Breast epithelium (tissue), 4 donors: ENCODE measurements around the gene RPL7L1. TPM values are rescaled to one million over a fixed set of nuclear protein-coding genes. Genes with fewer than 3 reads are reported as not detected.

Source experiments
- DNase-seq, 2 donors: peaks; one replicate each; pipeline ENCODE4 v3.0.0-alpha.2; 2019; ENCODE audit warnings: low spot score in 2 of 2
- H3K27ac ChIP-seq, 2 donors: fragments of 200-600 bp; sonication (generic) in 1 of 2; one replicate each; pipeline ENCODE4 v1.5.1; 2016 to 2019; ENCODE audit warnings: mild to moderate bottlenecking in 1 of 2
- H3K27me3 ChIP-seq, 2 donors: fragments of 200-600 bp; sonication (generic) in 1 of 2; one replicate each; pipeline versions ENCODE4 v1.5.1 to v1.6.0; 2017 to 2019; ENCODE audit warnings: control low read depth in 1 of 2, mild to moderate bottlenecking in 1 of 2
- H3K36me3 ChIP-seq: fragments of 200-600 bp; one replicate; pipeline ENCODE4 v1.5.1; 2019
- H3K4me1 ChIP-seq, 2 donors: fragments of 200-600 bp; sonication (generic); one replicate each; pipeline ENCODE4 v1.5.1; 2016 to 2019; ENCODE audit warnings: control low read depth in 1 of 2
- H3K4me3 ChIP-seq, 3 donors: fragments of 200-600 bp; sonication (generic); 1 replicate in 2 of 3; 2 replicates in 1 of 3; pipeline ENCODE4 v1.5.1; 2016 to 2019; ENCODE audit warnings: mild to moderate bottlenecking in 3 of 3, moderate library complexity in 2 of 3
- H3K9me3 ChIP-seq, 2 donors: fragments of 200-600 bp; sonication (generic) in 1 of 2; one replicate each; pipeline ENCODE4 v1.5.1; 2016 to 2019; ENCODE audit warnings: control low read depth in 1 of 2
- POLR2A ChIP-seq: fragments of 450-650 bp; IDR thresholded peaks from one replicate; pipeline ENCODE4 v1.6.1; 2016; ENCODE audit warnings: antibody characterized with exemption, mild to moderate bottlenecking, moderate library complexity
- POLR2AphosphoS5 ChIP-seq, 3 donors: sonication (generic); formaldehyde crosslinking; IDR thresholded peaks; one replicate each; pipeline ENCODE4 v1.6.1; 2017; ENCODE audit warnings: antibody characterized with exemption in 3 of 3
- intact Hi-C: fragments of 100-400 bp; cut with DNase I; formaldehyde crosslinking; loops from one replicate; pipeline ENCODE4 v1.15.1; 2023; ENCODE audit warnings: low total_unique reads
- total RNA-seq, 3 donors: library from RNA; depleted of rRNA; stranded (reverse); fragments of >200 nt; gene quantifications; one replicate each; pipeline ENCODE4 v1.1.0, GENCODE V29; 2016
- TF ChIP-seq, protein P1 (sequence below), 3 donors: fragments of 450-650 bp; IDR thresholded peaks; one replicate each; pipeline ENCODE4 v1.5.1; 2016 to 2017; ENCODE audit warnings: antibody characterized with exemption in 3 of 3, mild to moderate bottlenecking in 3 of 3, moderate library complexity in 3 of 3

Gene RPL7L1
- total RNA-seq, 3 donors from 2014 or later, result 85.5 to 107 (median 90.1) TPM

DNA sequence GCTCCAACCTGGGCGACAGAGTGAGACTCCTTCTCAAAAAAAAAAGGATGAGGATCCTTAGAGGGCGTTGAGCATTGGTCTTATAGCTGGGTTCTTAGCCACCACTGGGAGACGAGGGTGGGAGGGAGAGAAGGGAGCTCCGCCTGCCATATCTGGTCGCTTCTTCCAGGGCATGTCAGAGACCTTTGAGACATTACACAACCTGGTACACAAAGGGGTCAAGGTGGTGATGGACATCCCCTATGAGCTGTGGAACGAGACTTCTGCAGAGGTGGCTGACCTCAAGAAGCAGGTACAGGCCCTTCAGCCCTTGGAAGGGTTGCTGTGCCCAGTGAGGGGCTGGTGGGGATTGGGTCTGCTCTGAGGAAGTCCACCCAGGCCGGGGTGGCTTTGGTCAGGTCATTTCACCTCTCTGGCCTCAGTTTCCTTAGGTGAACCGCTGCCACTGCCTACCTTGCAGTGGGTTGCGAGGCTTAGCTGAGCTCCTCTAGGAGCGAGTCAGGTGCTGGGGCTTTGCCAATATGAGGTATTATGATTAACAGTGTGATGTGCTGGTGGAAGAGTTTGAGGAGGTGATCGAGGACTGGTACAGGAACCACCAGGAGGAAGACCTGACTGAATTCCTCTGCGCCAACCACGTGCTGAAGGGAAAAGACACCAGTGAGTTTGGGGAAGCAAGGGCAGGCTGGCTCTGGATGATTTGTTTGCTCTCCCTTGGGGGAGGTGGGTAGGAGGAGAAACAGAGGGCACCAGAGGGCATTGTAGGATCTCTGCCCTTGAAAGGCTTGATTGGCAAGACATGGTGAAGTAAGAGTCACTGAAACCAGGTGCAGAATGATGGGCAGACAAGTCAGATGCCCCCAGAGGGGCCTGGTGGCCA is 58.4 kb downstream of the RPL7L1 start:
- Histone ChIP-seq H3K36me3 (no peaks in the 10 kb centered on the region), H3K4me3 (no peak overlapping the region), H3K9me3 (no peaks in the 10 kb centered on the region), H3K4me1 (no peaks in the 10 kb centered on the region), H3K27me3 (no peaks in the 10 kb centered on the region), H3K27ac (no peak overlapping the region)
- TF ChIP-seq POLR2AphosphoS5 (IDR thresholded peaks at IDR 0.05), result no peak
- no peak for TF ChIP-seq POLR2A
- TF ChIP-seq, protein P1, sequence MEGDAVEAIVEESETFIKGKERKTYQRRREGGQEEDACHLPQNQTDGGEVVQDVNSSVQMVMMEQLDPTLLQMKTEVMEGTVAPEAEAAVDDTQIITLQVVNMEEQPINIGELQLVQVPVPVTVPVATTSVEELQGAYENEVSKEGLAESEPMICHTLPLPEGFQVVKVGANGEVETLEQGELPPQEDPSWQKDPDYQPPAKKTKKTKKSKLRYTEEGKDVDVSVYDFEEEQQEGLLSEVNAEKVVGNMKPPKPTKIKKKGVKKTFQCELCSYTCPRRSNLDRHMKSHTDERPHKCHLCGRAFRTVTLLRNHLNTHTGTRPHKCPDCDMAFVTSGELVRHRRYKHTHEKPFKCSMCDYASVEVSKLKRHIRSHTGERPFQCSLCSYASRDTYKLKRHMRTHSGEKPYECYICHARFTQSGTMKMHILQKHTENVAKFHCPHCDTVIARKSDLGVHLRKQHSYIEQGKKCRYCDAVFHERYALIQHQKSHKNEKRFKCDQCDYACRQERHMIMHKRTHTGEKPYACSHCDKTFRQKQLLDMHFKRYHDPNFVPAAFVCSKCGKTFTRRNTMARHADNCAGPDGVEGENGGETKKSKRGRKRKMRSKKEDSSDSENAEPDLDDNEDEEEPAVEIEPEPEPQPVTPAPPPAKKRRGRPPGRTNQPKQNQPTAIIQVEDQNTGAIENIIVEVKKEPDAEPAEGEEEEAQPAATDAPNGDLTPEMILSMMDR (IDR thresholded peaks at IDR 0.05), result no peak
- no peak for DNase-seq
- intact Hi-C loops, result no loop called here

DNA sequence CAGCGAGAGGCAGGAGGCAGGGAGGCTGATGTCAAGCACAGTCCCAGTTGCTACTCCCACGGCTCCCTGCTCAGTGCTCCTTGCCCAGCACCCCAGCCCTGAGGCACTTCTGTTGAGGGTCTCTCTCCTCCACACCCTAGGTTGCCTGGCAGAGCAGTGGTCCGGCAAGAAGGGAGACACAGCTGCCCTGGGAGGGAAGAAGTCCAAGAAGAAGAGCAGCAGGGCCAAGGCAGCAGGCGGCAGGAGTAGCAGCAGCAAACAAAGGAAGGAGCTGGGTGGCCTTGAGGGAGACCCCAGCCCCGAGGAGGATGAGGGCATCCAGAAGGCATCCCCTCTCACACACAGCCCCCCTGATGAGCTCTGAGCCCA is 59.0 kb downstream of the RPL7L1 start:
- no peaks in the 10 kb centered on the region for H3K9me3 ChIP-seq
- intact Hi-C loops, result no loop called here
- H3K4me3 ChIP-seq, result no peak overlapping the region
- no peak for TF ChIP-seq POLR2AphosphoS5 (IDR thresholded peaks at IDR 0.05)
- TF ChIP-seq, protein P1 (IDR thresholded peaks at IDR 0.05), result no peak
- TF ChIP-seq POLR2A, result no peak
- no peak overlapping the region for H3K27ac ChIP-seq
- no peaks in the 10 kb centered on the region for H3K4me1 ChIP-seq
- H3K36me3 ChIP-seq, result no peaks in the 10 kb centered on the region
- no peak for DNase-seq
- no peaks in the 10 kb centered on the region for H3K27me3 ChIP-seq

DNA sequence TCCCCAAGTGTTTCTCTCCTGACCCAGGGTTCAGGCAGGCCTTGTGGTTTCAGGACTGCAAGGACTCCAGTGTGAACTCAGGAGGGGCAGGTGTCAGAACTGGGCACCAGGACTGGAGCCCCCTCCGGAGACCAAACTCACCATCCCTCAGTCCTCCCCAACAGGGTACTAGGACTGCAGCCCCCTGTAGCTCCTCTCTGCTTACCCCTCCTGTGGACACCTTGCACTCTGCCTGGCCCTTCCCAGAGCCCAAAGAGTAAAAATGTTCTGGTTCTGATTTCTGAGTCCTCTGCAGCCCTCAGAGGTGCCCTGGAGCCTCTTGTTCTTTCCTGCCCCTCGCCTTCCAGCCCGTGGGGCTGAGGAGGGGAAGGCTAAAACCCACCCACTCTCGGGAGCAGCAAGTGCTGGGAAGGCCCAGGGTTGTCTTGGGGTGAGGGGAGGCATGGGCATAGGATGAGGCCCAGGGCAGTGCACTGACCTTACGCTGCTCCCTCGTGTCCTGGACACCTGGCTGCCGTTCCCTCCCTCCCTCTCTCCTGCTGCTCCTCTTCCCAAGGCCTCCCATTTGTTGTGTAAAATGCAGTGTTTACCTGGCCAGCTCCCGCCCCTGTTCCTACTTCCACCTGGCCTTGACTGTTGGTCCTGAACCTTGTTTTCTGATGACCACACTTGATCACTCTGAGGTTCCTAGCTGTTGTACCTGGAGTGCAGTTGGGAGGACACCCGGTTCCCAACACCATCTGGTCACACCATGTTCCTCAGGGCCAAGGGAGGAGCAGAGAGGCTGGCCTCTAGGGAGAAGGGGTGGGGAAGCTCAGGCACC is 59.8 kb downstream of the RPL7L1 start:
- Histone ChIP-seq H3K36me3 (no peaks in the 10 kb centered on the region), H3K4me3 (no peak overlapping the region), H3K27me3 (no peaks in the 10 kb centered on the region), H3K27ac (peak overlapping the region in 1 of 2 donors; percentile 50), H3K9me3 (no peaks in the 10 kb centered on the region), H3K4me1 (no peaks in the 10 kb centered on the region)
- no peak for DNase-seq
- intact Hi-C loops, result no loop called here
- TF ChIP-seq POLR2A, result no peak

Other genes with a start within 250 kb of the RPL7L1 start
- under 1 TPM in 2 of 3 donors, not detected in 1; 0.32 to 0.59 TPM for gene PRPH2, start 157.0 kb upstream of the RPL7L1 start, total RNA-seq
- gene TBCC, start 133.5 kb upstream of the RPL7L1 start, total RNA-seq, result 10 to 100 TPM; 21.3 to 27.7 (median 26.3) TPM
- gene BICRAL, start 97.6 kb upstream of the RPL7L1 start, total RNA-seq, result 10 to 100 TPM; 16.7 to 25.2 (median 16.8) TPM
- gene PTCRA, start 36.4 kb downstream of the RPL7L1 start, total RNA-seq, result not detected
- gene CNPY3, start 49.9 kb downstream of the RPL7L1 start, total RNA-seq, result 10 to 100 TPM; 27.5 to 37.9 (median 33.1) TPM
- gene GNMT, start 81.1 kb downstream of the RPL7L1 start, total RNA-seq, result 1 to 10 TPM in 2 of 3 donors, under 1 TPM in 1; 0.32 to 5.9 (median 1.8) TPM
- 10 to 100 TPM; 13.0 to 22.3 (median 18.9) TPM for gene PEX6, start 99.6 kb downstream of the RPL7L1 start, total RNA-seq
- 10 to 100 TPM; 25.2 to 35.6 (median 34.7) TPM for gene PPP2R5D, start 105.0 kb downstream of the RPL7L1 start, total RNA-seq
- gene MEA1, start 134.3 kb downstream of the RPL7L1 start, total RNA-seq, result 10 to 100 TPM; 65.0 to 78.0 (median 76.3) TPM
- gene KLHDC3, start 134.6 kb downstream of the RPL7L1 start, total RNA-seq, result 10 to 100 TPM; 91.4 to 97.3 (median 92.5) TPM
- gene RRP36, start 142.0 kb downstream of the RPL7L1 start, total RNA-seq, result 10 to 100 TPM; 48.8 to 69.2 (median 56.3) TPM
- 10 to 100 TPM; 12.6 to 21.4 (median 19.3) TPM for gene CUL7, start 174.2 kb downstream of the RPL7L1 start, total RNA-seq
- 10 to 100 TPM; 17.9 to 32.1 (median 29.1) TPM for gene MRPL2, start 179.8 kb downstream of the RPL7L1 start, total RNA-seq
- 10 to 100 TPM; 20.5 to 33.7 (median 21.0) TPM for gene KLC4, start 180.0 kb downstream of the RPL7L1 start, total RNA-seq
- 10 to 100 TPM in 2 of 3 donors, 1 to 10 TPM in 1; 7.0 to 57.1 (median 52.1) TPM for gene PTK7, start 196.7 kb downstream of the RPL7L1 start, total RNA-seq